Measurements from ENCODE around the gene PIN1. TPM values are rescaled to one million over a fixed set of nuclear protein-coding genes. Genes with fewer than 3 reads are reported as not detected.
"Not testable (repeated sequence)": the region's sequence is repeated elsewhere in the genome, so short reads cannot be mapped to it uniquely, and the experiment has no call there.

PIN1 gene
- total and polyA plus RNA-seq, 4 donors, result 124 to 227 (median 167) TPM

- no peak overlapping the region for H3K27ac ChIP-seq (ENCODE audit: low read depth, low read length)
- no peaks in the 10 kb centered on the region for H3K27me3 ChIP-seq (ENCODE audit: control insufficient read depth, insufficient read depth, low read length)
- H3K4me3 ChIP-seq (ENCODE audit: low read depth, low read length), result peak overlapping the region; percentile 99
- peaks cover 11% of the 10 kb centered on the region for H3K36me3 ChIP-seq (ENCODE audit: control insufficient read depth, insufficient read depth, low read length)
- WGBS (ENCODE audit: insufficient coverage), result 30% methylated on average over 7 of the region's 13 CpGs
- DNase-seq (ENCODE audit: low read depth in 4 of 6, low spot score in 6 of 6), result no peak
- H3K9me3 ChIP-seq (ENCODE audit: control insufficient read depth, insufficient read depth, low read length), result no peaks in the 10 kb centered on the region
- peaks cover 21% of the 10 kb centered on the region for H3K4me1 ChIP-seq (ENCODE audit: control insufficient read depth, insufficient read depth, low read length)
Observed at GRCh38 chr19:9828551-9829063, 6.5 kb upstream of the PIN1 start.

GRCh38 chr19:9834307-9834725, 802 bp upstream of the PIN1 start:
- H3K36me3 ChIP-seq (ENCODE audit: control insufficient read depth, insufficient read depth, low read length), result peaks cover 25% of the 10 kb centered on the region
- no peaks in the 10 kb centered on the region for H3K9me3 ChIP-seq (ENCODE audit: control insufficient read depth, insufficient read depth, low read length)
- peak overlapping the region; percentile 50 for H3K27ac ChIP-seq (ENCODE audit: low read depth, low read length)
- H3K4me3 ChIP-seq (ENCODE audit: low read depth, low read length), result peak overlapping the region; percentile 53
- H3K27me3 ChIP-seq (ENCODE audit: control insufficient read depth, insufficient read depth, low read length), result no peaks in the 10 kb centered on the region
- no peak for DNase-seq (ENCODE audit: low read depth in 4 of 6, low spot score in 6 of 6)
- WGBS (ENCODE audit: insufficient coverage), result 53% methylated on average over 4 of the region's 6 CpGs
- peaks cover 14% of the 10 kb centered on the region for H3K4me1 ChIP-seq (ENCODE audit: control insufficient read depth, insufficient read depth, low read length)

- Histone ChIP-seq H3K9me3 (ENCODE audit: control insufficient read depth, insufficient read depth, low read length) (no peaks in the 10 kb centered on the region), H3K27ac (ENCODE audit: low read depth, low read length) (no peak overlapping the region), H3K4me3 (ENCODE audit: low read depth, low read length) (peak overlapping the region; percentile 65), H3K36me3 (ENCODE audit: control insufficient read depth, insufficient read depth, low read length) (peaks cover 34% of the 10 kb centered on the region), H3K4me1 (ENCODE audit: control insufficient read depth, insufficient read depth, low read length) (peaks cover 14% of the 10 kb centered on the region), H3K27me3 (ENCODE audit: control insufficient read depth, insufficient read depth, low read length) (no peaks in the 10 kb centered on the region)
- no peak for DNase-seq (ENCODE audit: low read depth in 4 of 6, low spot score in 6 of 6)
- WGBS (ENCODE audit: insufficient coverage), result 1% methylated on average over 28 of the region's 28 CpGs
Observed at GRCh38 chr19:9835507-9835949, 410 bp downstream of the PIN1 start.

- peak in 1 of 6 donors; percentile 9 for DNase-seq (ENCODE audit: low read depth in 4 of 6, low spot score in 6 of 6)
- Histone ChIP-seq H3K27me3 (ENCODE audit: control insufficient read depth, insufficient read depth, low read length) (no peaks in the 10 kb centered on the region), H3K4me3 (ENCODE audit: low read depth, low read length) (peak overlapping the region; percentile 65), H3K36me3 (ENCODE audit: control insufficient read depth, insufficient read depth, low read length) (peaks cover 32% of the 10 kb centered on the region), H3K4me1 (ENCODE audit: control insufficient read depth, insufficient read depth, low read length) (peaks cover 14% of the 10 kb centered on the region), H3K9me3 (ENCODE audit: control insufficient read depth, insufficient read depth, low read length) (no peaks in the 10 kb centered on the region), H3K27ac (ENCODE audit: low read depth, low read length) (no peak overlapping the region)
- 6% methylated on average over 3 of the region's 5 CpGs for WGBS (ENCODE audit: insufficient coverage)
Observed at GRCh38 chr19:9836021-9836420, 903 bp downstream of the PIN1 start.

- Histone ChIP-seq H3K4me3 (ENCODE audit: low read depth, low read length) (no peak overlapping the region), H3K4me1 (ENCODE audit: control insufficient read depth, insufficient read depth, low read length) (peaks cover 24% of the 10 kb centered on the region), H3K27me3 (ENCODE audit: control insufficient read depth, insufficient read depth, low read length) (no peaks in the 10 kb centered on the region), H3K27ac (ENCODE audit: low read depth, low read length) (no peak overlapping the region), H3K9me3 (ENCODE audit: control insufficient read depth, insufficient read depth, low read length) (no peaks in the 10 kb centered on the region), H3K36me3 (ENCODE audit: control insufficient read depth, insufficient read depth, low read length) (peaks cover 54% of the 10 kb centered on the region)
- 91% methylated on average over 14 of the region's 15 CpGs for WGBS (ENCODE audit: insufficient coverage)
- no peak for DNase-seq (ENCODE audit: low read depth in 4 of 6, low spot score in 6 of 6)
Observed at GRCh38 chr19:9838324-9838723, 3.2 kb downstream of the PIN1 start.

GRCh38 chr19:9839415-9839814, 4.3 kb downstream of the PIN1 start:
- H3K9me3 ChIP-seq (ENCODE audit: control insufficient read depth, insufficient read depth, low read length), result no peaks in the 10 kb centered on the region
- peaks cover 65% of the 10 kb centered on the region for H3K36me3 ChIP-seq (ENCODE audit: control insufficient read depth, insufficient read depth, low read length)
- H3K4me3 ChIP-seq (ENCODE audit: low read depth, low read length), result no peak overlapping the region
- H3K27me3 ChIP-seq (ENCODE audit: control insufficient read depth, insufficient read depth, low read length), result no peaks in the 10 kb centered on the region
- 89% methylated on average over 1 of the region's 1 CpG for WGBS (ENCODE audit: insufficient coverage)
- DNase-seq (ENCODE audit: low read depth in 4 of 6, low spot score in 6 of 6), result no peak
- peaks cover 24% of the 10 kb centered on the region for H3K4me1 ChIP-seq (ENCODE audit: control insufficient read depth, insufficient read depth, low read length)
- no peak overlapping the region for H3K27ac ChIP-seq (ENCODE audit: low read depth, low read length)

- WGBS (ENCODE audit: insufficient coverage), result 84% methylated on average over 8 of the region's 9 CpGs
- Histone ChIP-seq H3K9me3 (ENCODE audit: control insufficient read depth, insufficient read depth, low read length) (no peaks in the 10 kb centered on the region), H3K27ac (ENCODE audit: low read depth, low read length) (no peak overlapping the region), H3K4me1 (ENCODE audit: control insufficient read depth, insufficient read depth, low read length) (peaks cover 19% of the 10 kb centered on the region), H3K27me3 (ENCODE audit: control insufficient read depth, insufficient read depth, low read length) (no peaks in the 10 kb centered on the region), H3K4me3 (ENCODE audit: low read depth, low read length) (no peak overlapping the region), H3K36me3 (ENCODE audit: control insufficient read depth, insufficient read depth, low read length) (peaks cover 92% of the 10 kb centered on the region)
- DNase-seq (ENCODE audit: low read depth in 4 of 6, low spot score in 6 of 6), result peak in 2 of 6 donors; percentile 20 to 48
Observed at GRCh38 chr19:9842834-9843625, 7.9 kb downstream of the PIN1 start.

- H3K27ac ChIP-seq (ENCODE audit: low read depth, low read length); H3K4me3 ChIP-seq (ENCODE audit: low read depth, low read length); H3K27me3 ChIP-seq (ENCODE audit: control insufficient read depth, insufficient read depth, low read length); DNase-seq (ENCODE audit: low read depth in 4 of 6, low spot score in 6 of 6); H3K9me3 ChIP-seq (ENCODE audit: control insufficient read depth, insufficient read depth, low read length): not testable (repeated sequence)
- WGBS (ENCODE audit: insufficient coverage), result 92% methylated on average over 10 of the region's 12 CpGs
- Histone ChIP-seq H3K36me3 (ENCODE audit: control insufficient read depth, insufficient read depth, low read length) (peaks cover 92% of the 10 kb centered on the region), H3K4me1 (ENCODE audit: control insufficient read depth, insufficient read depth, low read length) (peaks cover 23% of the 10 kb centered on the region)
Observed at GRCh38 chr19:9843626-9844273, 8.6 kb downstream of the PIN1 start.

GRCh38 chr19:9847087-9847671, 12.1 kb downstream of the PIN1 start:
- Histone ChIP-seq H3K9me3 (ENCODE audit: control insufficient read depth, insufficient read depth, low read length) (no peaks in the 10 kb centered on the region), H3K36me3 (ENCODE audit: control insufficient read depth, insufficient read depth, low read length) (peaks cover 87% of the 10 kb centered on the region), H3K4me1 (ENCODE audit: control insufficient read depth, insufficient read depth, low read length) (peaks cover 51% of the 10 kb centered on the region), H3K27ac (ENCODE audit: low read depth, low read length) (no peak overlapping the region), H3K27me3 (ENCODE audit: control insufficient read depth, insufficient read depth, low read length) (no peaks in the 10 kb centered on the region), H3K4me3 (ENCODE audit: low read depth, low read length) (no peak overlapping the region)
- peak in 1 of 6 donors; percentile 43 for DNase-seq (ENCODE audit: low read depth in 4 of 6, low spot score in 6 of 6)
- 51% methylated on average over 13 of the region's 13 CpGs for whole genome bisulfite sequencing (ENCODE audit: insufficient coverage)

All from spinal cord (tissue), 10 donors.